Measurements from ENCODE around the gene BLTP2.
"Not testable (repeated sequence)": the region's sequence is repeated elsewhere in the genome, so short reads cannot be mapped to it uniquely, and the experiment has no call there.

BLTP2 gene

GRCh38 chr17:28645576-28645939 lies 600 bp upstream of the BLTP2 start:
- DNase-seq = no peak

GRCh38 chr17:28643983-28644786 lies 773 bp downstream of the BLTP2 start:
- peak; percentile 56 for DNase-seq

GRCh38 chr17:28641579-28641978 lies 3.4 kb downstream of the BLTP2 start:
- no peak for DNase-seq

GRCh38 chr17:28635506-28635905 lies 9.5 kb downstream of the BLTP2 start:
- no peak for DNase-seq

GRCh38 chr17:28634206-28634865 lies 10.6 kb downstream of the BLTP2 start:
- no peak for DNase-seq

- no peak for DNase-seq
These were observed 18.1 kb downstream of the BLTP2 start for GRCh38 chr17:28626818-28627217.

- no peak for DNase-seq
These were observed 20.8 kb downstream of the BLTP2 start for GRCh38 chr17:28624148-28624547.

- no peak for DNase-seq
These were observed 21.3 kb downstream of the BLTP2 start for GRCh38 chr17:28623696-28624095.

GRCh38 chr17:28622186-28622585 lies 22.8 kb downstream of the BLTP2 start:
- DNase-seq = no peak

- no peak for DNase-seq
These were observed 24.9 kb downstream of the BLTP2 start for GRCh38 chr17:28620010-28620409.

GRCh38 chr17:28618464-28618863 lies 26.5 kb downstream of the BLTP2 start:
- DNase-seq = no peak

GRCh38 chr17:28616281-28616680 lies 28.7 kb downstream of the BLTP2 start:
- no peak for DNase-seq

- DNase-seq = no peak
These were observed 29.6 kb downstream of the BLTP2 start for GRCh38 chr17:28615260-28615940.

GRCh38 chr17:28613931-28614381 lies 31.0 kb downstream of the BLTP2 start, which contains the start of gene RSKR:
TSS of gene RSKR (minus strand) at chr17:28614185. CDS start at chr17:28614161, 24 bp downstream.
- DNase-seq = no peak

GRCh38 chr17:28612936-28613872 lies 31.8 kb downstream of the BLTP2 start:
- no peak for DNase-seq

- no peak for DNase-seq
These were observed 32.4 kb downstream of the BLTP2 start for GRCh38 chr17:28612531-28612930.

- no peak for DNase-seq
These were observed 34.6 kb downstream of the BLTP2 start for GRCh38 chr17:28610376-28610775.

GRCh38 chr17:28604031-28604430 lies 40.9 kb downstream of the BLTP2 start:
- not testable (repeated sequence) for DNase-seq

GRCh38 chr17:28599311-28600184 lies 45.4 kb downstream of the BLTP2 start:
- peak; percentile 88 for DNase-seq

- DNase-seq = peak; percentile 94
These were observed 46.1 kb downstream of the BLTP2 start, which contains the start of gene SPAG5 for GRCh38 chr17:28598799-28599310. TSS of gene SPAG5 (minus strand) at chr17:28599025. CDS start at chr17:28598946, 79 bp downstream.

GRCh38 chr17:28598389-28598788 lies 46.6 kb downstream of the BLTP2 start:
- DNase-seq = no peak

Data from NCI-H526 treated with DMSO at 0.1 percent for 48 hours (cell line).